Central memory CD8-positive, alpha-beta T cell (primary cell): ENCODE measurements around the gene HAPLN2.

ENCODE experiments used
- ATAC-seq: fragments of 150-1000 bp; cut with Tn5 transposase; replicated peaks from 2 replicates; pipeline ENCODE4 v1.10.0; 2022; ENCODE audit warnings: mild to moderate bottlenecking, moderate FRiP score, moderate number of reproducible peaks; ENCODE audit not compliant: poor library complexity, severe bottlenecking; ENCODE audit errors: extremely low read depth
- DNase-seq, 2 donors: peaks; one replicate each; pipeline ENCODE4 v3.0.0; 2021; ENCODE audit warnings: low spot score in 2 of 2
- H3K27ac Mint-ChIP-seq: one replicate; pipeline ENCODE4 v1.8.0; 2022; ENCODE audit warnings: low read depth, mild to moderate bottlenecking, moderate library complexity, mixed read lengths
- H3K27me3 Mint-ChIP-seq: one replicate; pipeline ENCODE4 v1.8.0; 2022; ENCODE audit warnings: mixed read lengths
- H3K36me3 Mint-ChIP-seq: one replicate; pipeline ENCODE4 v1.8.0; 2022; ENCODE audit warnings: mild to moderate bottlenecking, moderate library complexity, mixed read lengths; ENCODE audit not compliant: insufficient read depth
- H3K4me1 Mint-ChIP-seq: one replicate; pipeline ENCODE4 v1.8.0; 2022; ENCODE audit warnings: mixed read lengths
- H3K4me3 Mint-ChIP-seq: one replicate; pipeline ENCODE4 v1.8.0; 2022; ENCODE audit warnings: mild to moderate bottlenecking, moderate library complexity, mixed read lengths
- H3K9me3 Mint-ChIP-seq: one replicate; pipeline ENCODE4 v1.8.0; 2022; ENCODE audit warnings: mixed read lengths

Gene HAPLN2

GRCh38 chr1:156618853-156619581, at the start of gene HAPLN2:
TSS of gene HAPLN2 (plus strand) at chr1:156619415. CDS start at chr1:156623491, 4,076 bp downstream.
- Mint-ChIP-seq H3K9me3 (no peaks in the 10 kb centered on the region), H3K27ac (no peak within 1 kb of the TSS), H3K4me1 (no peaks in the 10 kb centered on the region), H3K36me3 (no peaks in the 10 kb centered on the region), H3K4me3 (no peak within 1 kb of the TSS), H3K27me3 (peaks cover 70% of the 10 kb centered on the region)
- ATAC-seq (no peak), DNase-seq (no peak)

GRCh38 chr1:156571261-156571852, 47.9 kb upstream of the HAPLN2 start:
- ATAC-seq (no peak), DNase-seq (no peak)
- Mint-ChIP-seq H3K27ac (no peak overlapping the region), H3K9me3 (no peaks in the 10 kb centered on the region), H3K36me3 (no peaks in the 10 kb centered on the region), H3K27me3 (peaks cover 48% of the 10 kb centered on the region), H3K4me1 (peaks cover 10% of the 10 kb centered on the region), H3K4me3 (peak overlapping the region; percentile 3)

GRCh38 chr1:156571919-156572662, 47.1 kb upstream of the HAPLN2 start, which contains the start of gene IQGAP3:
TSS of gene IQGAP3 (minus strand) at chr1:156572565. CDS start at chr1:156572529, 36 bp downstream.
- peaks cover 10% of the 10 kb centered on the region for H3K4me1 Mint-ChIP-seq
- H3K27ac Mint-ChIP-seq: peak within 1 kb of the TSS; percentile 56
- no peaks in the 10 kb centered on the region for H3K9me3 Mint-ChIP-seq
- H3K4me3 Mint-ChIP-seq: peak within 1 kb of the TSS; percentile 77
- DNase-seq (peak; percentile 44 to 47), ATAC-seq (peak; percentile 78)
- peaks cover 48% of the 10 kb centered on the region for H3K27me3 Mint-ChIP-seq
- H3K36me3 Mint-ChIP-seq: no peaks in the 10 kb centered on the region

- no peaks in the 10 kb centered on the region for H3K9me3 Mint-ChIP-seq
- H3K4me3 Mint-ChIP-seq: peak overlapping the region; percentile 77
- H3K36me3 Mint-ChIP-seq: no peaks in the 10 kb centered on the region
- no peak for ATAC-seq
- no peak for DNase-seq
- H3K27ac Mint-ChIP-seq: peak overlapping the region; percentile 56
- H3K27me3 Mint-ChIP-seq: peaks cover 48% of the 10 kb centered on the region
- peaks cover 10% of the 10 kb centered on the region for H3K4me1 Mint-ChIP-seq
Measured at GRCh38 chr1:156572663-156573018, 46.6 kb upstream of the HAPLN2 start.

GRCh38 chr1:156574039-156574633, 45.1 kb upstream of the HAPLN2 start:
- no peak for ATAC-seq
- Mint-ChIP-seq H3K36me3 (no peaks in the 10 kb centered on the region), H3K27me3 (peaks cover 48% of the 10 kb centered on the region), H3K9me3 (no peaks in the 10 kb centered on the region), H3K27ac (no peak overlapping the region), H3K4me1 (peaks cover 10% of the 10 kb centered on the region), H3K4me3 (no peak overlapping the region)
- DNase-seq: no peak

- ATAC-seq (no peak), DNase-seq (no peak)
- peaks cover 21% of the 10 kb centered on the region for H3K4me1 Mint-ChIP-seq
- H3K4me3 Mint-ChIP-seq: no peak overlapping the region
- peaks cover 28% of the 10 kb centered on the region for H3K27me3 Mint-ChIP-seq
- no peak overlapping the region for H3K27ac Mint-ChIP-seq
- H3K36me3 Mint-ChIP-seq: peaks cover 2% of the 10 kb centered on the region
- no peaks in the 10 kb centered on the region for H3K9me3 Mint-ChIP-seq
Measured at GRCh38 chr1:156577550-156577949, 41.7 kb upstream of the HAPLN2 start.

GRCh38 chr1:156578055-156578454, 41.2 kb upstream of the HAPLN2 start:
- peaks cover 21% of the 10 kb centered on the region for H3K4me1 Mint-ChIP-seq
- H3K4me3 Mint-ChIP-seq: no peak overlapping the region
- no peaks in the 10 kb centered on the region for H3K9me3 Mint-ChIP-seq
- H3K27ac Mint-ChIP-seq: no peak overlapping the region
- peaks cover 2% of the 10 kb centered on the region for H3K36me3 Mint-ChIP-seq
- no peak for DNase-seq
- peaks cover 23% of the 10 kb centered on the region for H3K27me3 Mint-ChIP-seq
- ATAC-seq: no peak

GRCh38 chr1:156579472-156579871, 39.7 kb upstream of the HAPLN2 start, which contains the start of gene TTC24:
TSS of gene TTC24 (plus strand) at chr1:156579723. CDS start at chr1:156581365, 1,642 bp downstream.
- H3K27me3 Mint-ChIP-seq: peaks cover 11% of the 10 kb centered on the region
- H3K36me3 Mint-ChIP-seq: peaks cover 5% of the 10 kb centered on the region
- H3K27ac Mint-ChIP-seq: no peak within 1 kb of the TSS
- no peak within 1 kb of the TSS for H3K4me3 Mint-ChIP-seq
- DNase-seq: no peak
- ATAC-seq: no peak
- no peaks in the 10 kb centered on the region for H3K9me3 Mint-ChIP-seq
- H3K4me1 Mint-ChIP-seq: peaks cover 29% of the 10 kb centered on the region

GRCh38 chr1:156581661-156582387, 37.4 kb upstream of the HAPLN2 start:
- ATAC-seq (peak; percentile 84), DNase-seq (no peak)
- Mint-ChIP-seq H3K36me3 (peaks cover 6% of the 10 kb centered on the region), H3K4me3 (peak overlapping the region; percentile 81), H3K27me3 (no peaks in the 10 kb centered on the region), H3K4me1 (peaks cover 35% of the 10 kb centered on the region), H3K27ac (peak overlapping the region; percentile 89), H3K9me3 (no peaks in the 10 kb centered on the region)

GRCh38 chr1:156582388-156583017, 36.7 kb upstream of the HAPLN2 start:
- H3K4me3 Mint-ChIP-seq: peak overlapping the region; percentile 81
- H3K4me1 Mint-ChIP-seq: peaks cover 35% of the 10 kb centered on the region
- peak; percentile 30 for ATAC-seq
- DNase-seq: no peak
- H3K9me3 Mint-ChIP-seq: no peaks in the 10 kb centered on the region
- peak overlapping the region; percentile 89 for H3K27ac Mint-ChIP-seq
- H3K27me3 Mint-ChIP-seq: no peaks in the 10 kb centered on the region
- H3K36me3 Mint-ChIP-seq: peaks cover 6% of the 10 kb centered on the region

- ATAC-seq (no peak), DNase-seq (peak; percentile 59 to 69)
- Mint-ChIP-seq H3K27me3 (no peaks in the 10 kb centered on the region), H3K4me1 (peaks cover 35% of the 10 kb centered on the region), H3K4me3 (peak overlapping the region; percentile 4), H3K9me3 (no peaks in the 10 kb centered on the region), H3K27ac (no peak overlapping the region), H3K36me3 (peaks cover 6% of the 10 kb centered on the region)
Measured at GRCh38 chr1:156583821-156584622, 35.2 kb upstream of the HAPLN2 start.
